ENCODE results near the gene ATN1. TPM values are rescaled to one million over a fixed set of nuclear protein-coding genes. Genes with fewer than 3 reads are reported as not detected.
"Not testable (repeated sequence)": the region's sequence is repeated elsewhere in the genome, so short reads cannot be mapped to it uniquely, and the experiment has no call there.

Gene ATN1, protein sequence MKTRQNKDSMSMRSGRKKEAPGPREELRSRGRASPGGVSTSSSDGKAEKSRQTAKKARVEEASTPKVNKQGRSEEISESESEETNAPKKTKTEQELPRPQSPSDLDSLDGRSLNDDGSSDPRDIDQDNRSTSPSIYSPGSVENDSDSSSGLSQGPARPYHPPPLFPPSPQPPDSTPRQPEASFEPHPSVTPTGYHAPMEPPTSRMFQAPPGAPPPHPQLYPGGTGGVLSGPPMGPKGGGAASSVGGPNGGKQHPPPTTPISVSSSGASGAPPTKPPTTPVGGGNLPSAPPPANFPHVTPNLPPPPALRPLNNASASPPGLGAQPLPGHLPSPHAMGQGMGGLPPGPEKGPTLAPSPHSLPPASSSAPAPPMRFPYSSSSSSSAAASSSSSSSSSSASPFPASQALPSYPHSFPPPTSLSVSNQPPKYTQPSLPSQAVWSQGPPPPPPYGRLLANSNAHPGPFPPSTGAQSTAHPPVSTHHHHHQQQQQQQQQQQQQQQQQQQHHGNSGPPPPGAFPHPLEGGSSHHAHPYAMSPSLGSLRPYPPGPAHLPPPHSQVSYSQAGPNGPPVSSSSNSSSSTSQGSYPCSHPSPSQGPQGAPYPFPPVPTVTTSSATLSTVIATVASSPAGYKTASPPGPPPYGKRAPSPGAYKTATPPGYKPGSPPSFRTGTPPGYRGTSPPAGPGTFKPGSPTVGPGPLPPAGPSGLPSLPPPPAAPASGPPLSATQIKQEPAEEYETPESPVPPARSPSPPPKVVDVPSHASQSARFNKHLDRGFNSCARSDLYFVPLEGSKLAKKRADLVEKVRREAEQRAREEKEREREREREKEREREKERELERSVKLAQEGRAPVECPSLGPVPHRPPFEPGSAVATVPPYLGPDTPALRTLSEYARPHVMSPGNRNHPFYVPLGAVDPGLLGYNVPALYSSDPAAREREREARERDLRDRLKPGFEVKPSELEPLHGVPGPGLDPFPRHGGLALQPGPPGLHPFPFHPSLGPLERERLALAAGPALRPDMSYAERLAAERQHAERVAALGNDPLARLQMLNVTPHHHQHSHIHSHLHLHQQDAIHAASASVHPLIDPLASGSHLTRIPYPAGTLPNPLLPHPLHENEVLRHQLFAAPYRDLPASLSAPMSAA (N-terminal part only)
- 10 to 100 TPM; 33.9 to 34.6 TPM for total RNA-seq

DNA sequence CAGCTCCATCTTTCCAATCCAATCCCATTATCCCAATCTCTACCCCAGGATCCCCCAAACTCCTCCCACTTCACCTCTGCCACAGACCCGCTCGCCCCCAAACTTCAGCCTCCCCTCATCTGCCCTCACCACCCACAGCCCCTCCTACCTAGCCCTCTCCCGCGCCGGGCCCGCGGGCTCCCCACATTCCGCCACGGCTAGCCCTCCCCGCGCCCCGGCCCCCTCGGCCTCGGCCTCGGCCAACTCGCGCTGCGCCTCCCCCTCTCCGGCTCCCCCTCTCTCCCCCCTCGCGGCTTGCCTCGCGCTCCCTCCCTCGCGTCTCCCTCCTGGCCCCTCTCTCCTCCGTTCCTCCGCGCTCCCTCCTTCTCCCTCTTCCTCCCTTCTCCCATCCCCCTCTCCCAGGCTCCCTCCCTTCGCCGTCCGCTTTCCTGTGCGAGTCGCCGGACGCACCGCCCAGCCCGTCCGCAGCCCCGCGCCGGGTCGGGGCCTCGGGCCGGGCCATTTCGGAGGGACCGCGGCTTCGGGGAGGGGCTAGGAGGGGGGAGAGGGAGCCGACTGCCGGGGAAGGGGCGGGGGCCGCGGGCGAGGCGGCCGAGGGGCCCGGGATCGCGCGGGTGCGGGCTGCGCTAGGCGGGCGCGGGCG is at the start of gene ATN1:
Gene ATN1, plus strand, starts transcription at position 581 of the 643 bp plus-strand sequence. CDS start 6,043 bp downstream, outside the sequence.
- CTCF ChIA-PET: interaction anchor here (0.5 to 4.7 kb wide), 9 partner anchors 10 to 186 kb away, joined by 3 to 28 read pairs (median 11); partner anchors contain the start of genes C12orf57, LRRC23, RNU7-1 and SPSB2
- DNase-seq: peak; percentile 48
- Mint-ChIP-seq H3K4me3 (peak within 1 kb of the TSS; percentile 90), H3K36me3 (ENCODE audit: low read depth) (peaks cover 20% of the 10 kb centered on the region), H3K27ac (peak within 1 kb of the TSS; percentile 78), H3K4me1 (peaks cover 68% of the 10 kb centered on the region), H3K9me3 (no peaks in the 10 kb centered on the region), H3K27me3 (no peaks in the 10 kb centered on the region)
- POLR2A ChIA-PET: interaction anchor here (0.6 to 19.4 kb wide), 16 partner anchors 9 to 185 kb away, joined by 3 to 295 read pairs (median 6); partner anchors contain the start of genes C12orf57, C1RL, ENO2 and PTPN6

DNA sequence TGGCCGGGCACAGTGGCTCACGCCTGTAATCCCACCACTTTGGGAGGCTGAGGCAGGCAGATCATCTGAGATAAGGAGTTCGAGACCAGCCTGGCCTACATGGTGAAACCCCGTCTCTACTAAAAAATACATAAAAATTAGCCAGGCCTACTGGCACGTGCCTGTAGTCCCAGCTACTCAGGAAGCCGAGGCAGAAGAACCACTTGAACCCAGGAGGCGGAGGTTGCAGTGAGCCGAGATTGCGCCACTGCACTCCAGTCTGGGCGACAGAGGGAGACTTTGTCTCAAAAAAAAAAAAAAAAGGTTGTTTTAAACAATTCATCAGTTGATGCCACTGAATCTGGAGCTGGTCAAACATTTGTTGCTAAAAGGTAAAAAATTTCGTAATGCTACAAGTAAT is 47.9 kb upstream of the ATN1 start:
- H3K4me3 Mint-ChIP-seq, H3K27ac Mint-ChIP-seq, DNase-seq, H3K9me3 Mint-ChIP-seq, H3K27me3 Mint-ChIP-seq, H3K4me1 Mint-ChIP-seq: not testable (repeated sequence)
- POLR2A ChIA-PET: interaction anchor here (1.0 to 3.7 kb wide), 4 partner anchors 10 to 29 kb away, joined by 3 to 14 read pairs (median 4); no protein-coding TSS in a partner anchor
- peaks cover 24% of the 10 kb centered on the region for H3K36me3 Mint-ChIP-seq (ENCODE audit: low read depth)
- CTCF ChIA-PET: interaction anchor here (0.8 kb wide), 1 partner anchor 11 kb away, joined by 3 read pairs; no protein-coding TSS in a partner anchor

DNA sequence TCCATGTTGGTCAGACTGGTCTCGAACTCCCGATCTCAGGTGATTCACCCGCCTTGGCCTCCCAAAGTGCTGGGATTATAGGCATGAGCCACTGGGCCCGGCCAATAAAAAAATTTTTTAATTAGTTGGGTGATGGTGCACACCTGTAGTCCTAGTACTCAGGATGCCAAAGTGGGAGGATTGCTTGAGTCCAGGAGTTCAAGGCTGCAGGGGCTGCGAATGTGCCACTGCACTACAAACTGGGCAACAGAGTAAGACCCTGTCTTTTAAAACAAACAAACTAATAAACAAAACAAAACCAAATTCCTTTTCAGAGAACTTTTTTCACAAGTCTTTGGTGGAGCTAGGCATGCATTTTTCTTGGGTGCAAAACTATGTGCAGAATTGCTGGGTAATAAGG is 44.5 kb upstream of the ATN1 start:
- ChIA-PET CTCF (interaction anchor here (0.7 to 2.7 kb wide), 3 partner anchors 8 to 14 kb away, joined by 3 to 17 read pairs (median 16); partner anchors contain the start of gene SPSB2), POLR2A (interaction anchor here (1.5 to 3.9 kb wide), 4 partner anchors 8 to 31 kb away, joined by 5 to 14 read pairs (median 14); partner anchors contain the start of genes CDCA3, SPSB2 and USP5)
- no peaks in the 10 kb centered on the region for H3K9me3 Mint-ChIP-seq
- H3K27me3 Mint-ChIP-seq: no peaks in the 10 kb centered on the region
- no peak overlapping the region for H3K4me3 Mint-ChIP-seq
- no peak overlapping the region for H3K27ac Mint-ChIP-seq
- peaks cover 2% of the 10 kb centered on the region for H3K4me1 Mint-ChIP-seq
- peaks cover 17% of the 10 kb centered on the region for H3K36me3 Mint-ChIP-seq (ENCODE audit: low read depth)
- DNase-seq: no peak

DNA sequence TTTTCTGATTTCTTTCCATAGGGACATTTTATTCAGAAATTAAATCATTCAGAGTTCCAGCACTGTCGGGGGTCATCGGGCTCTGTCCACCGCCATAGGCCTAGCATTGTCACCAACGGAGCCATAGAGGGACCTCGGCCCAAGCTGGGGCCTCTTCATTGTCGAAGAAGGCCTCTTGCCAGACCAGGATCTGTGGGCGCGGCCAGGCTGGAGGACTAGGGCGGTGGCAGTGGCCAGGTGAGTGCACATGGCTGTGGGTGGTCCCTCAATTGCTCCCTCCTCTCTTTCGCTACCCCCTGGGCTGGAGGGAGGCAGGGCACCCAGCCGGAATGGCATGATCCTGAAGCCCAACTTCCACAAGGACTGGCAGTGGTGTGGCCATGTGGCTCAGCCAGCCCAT is 44.1 kb upstream of the ATN1 start:
- Mint-ChIP-seq H3K4me3 (no peak overlapping the region), H3K9me3 (no peaks in the 10 kb centered on the region), H3K36me3 (ENCODE audit: low read depth) (peaks cover 20% of the 10 kb centered on the region), H3K27ac (no peak overlapping the region), H3K4me1 (peaks cover 6% of the 10 kb centered on the region), H3K27me3 (no peaks in the 10 kb centered on the region)
- no peak for DNase-seq
- ChIA-PET CTCF (no interaction called here), POLR2A (interaction anchor here (2.6 to 3.9 kb wide), 3 partner anchors 11 to 32 kb away, joined by 12 to 14 read pairs (median 14); partner anchors contain the start of genes CDCA3, SPSB2 and USP5)

DNA sequence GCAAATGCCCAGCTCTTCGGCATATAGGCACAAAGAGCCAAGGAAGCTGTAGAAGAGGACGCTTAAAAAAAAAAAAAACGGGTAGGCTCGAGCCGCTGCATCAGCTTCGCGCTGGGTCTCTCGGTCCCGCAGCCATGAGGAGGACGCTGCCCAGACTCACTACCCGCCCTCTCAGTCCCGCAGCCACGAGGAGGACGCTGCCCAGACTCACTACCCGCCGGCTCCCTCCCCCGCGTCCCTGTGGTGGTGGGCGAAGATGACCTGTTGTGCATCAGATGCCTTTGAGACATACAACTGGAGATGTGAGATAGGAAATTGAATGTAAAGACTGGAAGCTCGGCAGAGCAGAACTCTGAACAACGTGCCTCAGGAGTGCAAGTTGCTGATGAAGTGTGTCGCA is 43.2 kb upstream of the ATN1 start:
- Mint-ChIP-seq H3K4me1 (peaks cover 9% of the 10 kb centered on the region), H3K4me3 (no peak overlapping the region), H3K36me3 (ENCODE audit: low read depth) (peaks cover 18% of the 10 kb centered on the region), H3K27me3 (no peaks in the 10 kb centered on the region), H3K9me3 (no peaks in the 10 kb centered on the region), H3K27ac (no peak overlapping the region)
- no peak for DNase-seq
- ChIA-PET CTCF (interaction anchor here (0.7 kb wide), 1 partner anchor 76 kb away, joined by 3 read pairs; no protein-coding TSS in a partner anchor), POLR2A (interaction anchor here (2.6 to 3.9 kb wide), 2 partner anchors 12 to 32 kb away, joined by 12 to 14 read pairs; partner anchors contain the start of genes CDCA3, SPSB2 and USP5)

DNA sequence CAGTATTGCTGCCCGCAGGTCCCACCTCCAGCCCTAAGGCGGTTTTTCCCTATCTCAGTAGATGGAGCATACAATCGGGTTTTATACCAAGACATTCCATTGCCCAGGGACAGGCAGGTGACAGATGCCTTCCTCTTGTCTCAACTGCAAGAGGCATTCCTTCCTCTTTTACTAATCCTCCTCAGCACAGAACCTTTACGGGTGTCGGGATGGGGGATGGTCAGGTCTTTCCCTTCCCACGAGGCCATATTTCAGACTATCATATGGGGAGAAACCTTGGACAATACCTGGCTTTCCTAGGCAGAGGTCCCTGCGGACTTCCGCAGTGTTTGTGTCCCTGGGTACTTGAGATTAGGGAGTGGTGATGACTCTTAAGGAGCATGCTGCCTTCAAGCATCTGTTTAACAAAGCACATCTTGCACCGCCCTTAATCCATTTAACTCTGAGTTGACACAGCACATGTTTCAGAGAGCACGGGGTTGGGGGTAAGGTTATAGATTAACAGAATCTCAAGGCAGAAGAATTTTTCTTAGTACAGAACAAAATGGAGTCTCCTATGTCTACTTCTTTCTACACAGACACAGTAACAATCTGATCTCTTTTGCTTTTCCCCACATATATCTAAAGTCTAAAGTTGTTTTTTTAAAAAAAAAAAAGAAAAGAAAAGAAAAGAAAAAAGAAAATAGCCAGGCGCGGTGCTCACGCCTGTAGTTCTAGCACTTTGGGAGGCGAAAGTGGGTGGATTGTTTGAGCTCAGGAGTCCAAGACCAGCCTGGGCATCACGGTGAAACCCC is 41.4 kb upstream of the ATN1 start:
- H3K9me3 Mint-ChIP-seq, H3K4me3 Mint-ChIP-seq, DNase-seq, H3K27me3 Mint-ChIP-seq, CTCF ChIA-PET, H3K27ac Mint-ChIP-seq: not testable (repeated sequence)
- POLR2A ChIA-PET: interaction anchor here (2.6 kb wide), 1 partner anchor 14 kb away, joined by 12 read pairs; the partner anchor contains the start of gene SPSB2
- Mint-ChIP-seq H3K4me1 (peaks cover 25% of the 10 kb centered on the region), H3K36me3 (ENCODE audit: low read depth) (peaks cover 24% of the 10 kb centered on the region)

DNA sequence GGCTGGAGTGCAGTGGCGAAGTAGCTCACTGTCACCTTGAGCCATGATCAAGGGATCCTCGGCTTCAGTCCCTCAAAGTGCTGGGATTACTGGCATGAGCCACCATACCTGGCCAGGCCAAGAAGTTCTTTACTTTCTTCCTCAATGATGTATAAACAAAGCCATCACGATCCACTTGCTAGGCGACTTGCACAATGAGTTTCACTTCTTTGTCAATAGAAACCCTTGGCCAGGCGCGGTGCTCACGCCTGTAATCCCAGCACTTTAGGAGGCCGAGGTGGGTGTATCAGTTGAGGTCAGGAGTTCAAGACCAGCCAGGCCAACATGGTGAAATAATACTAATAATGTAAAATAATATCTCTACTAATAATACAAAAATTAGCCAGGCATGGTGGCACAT is 40.3 kb upstream of the ATN1 start:
- Mint-ChIP-seq H3K4me1 (peaks cover 34% of the 10 kb centered on the region), H3K27ac (no peak overlapping the region), H3K27me3 (no peaks in the 10 kb centered on the region), H3K9me3 (no peaks in the 10 kb centered on the region), H3K36me3 (ENCODE audit: low read depth) (peaks cover 22% of the 10 kb centered on the region), H3K4me3 (no peak overlapping the region)
- ChIA-PET CTCF (interaction anchor here (1.4 kb wide), 1 partner anchor 15 kb away, joined by 3 read pairs; the partner anchor contains the start of gene SPSB2), POLR2A (interaction anchor here (1.3 kb wide), 1 partner anchor 14 kb away, joined by 11 read pairs; the partner anchor contains the start of gene SPSB2)
- DNase-seq: no peak

DNA sequence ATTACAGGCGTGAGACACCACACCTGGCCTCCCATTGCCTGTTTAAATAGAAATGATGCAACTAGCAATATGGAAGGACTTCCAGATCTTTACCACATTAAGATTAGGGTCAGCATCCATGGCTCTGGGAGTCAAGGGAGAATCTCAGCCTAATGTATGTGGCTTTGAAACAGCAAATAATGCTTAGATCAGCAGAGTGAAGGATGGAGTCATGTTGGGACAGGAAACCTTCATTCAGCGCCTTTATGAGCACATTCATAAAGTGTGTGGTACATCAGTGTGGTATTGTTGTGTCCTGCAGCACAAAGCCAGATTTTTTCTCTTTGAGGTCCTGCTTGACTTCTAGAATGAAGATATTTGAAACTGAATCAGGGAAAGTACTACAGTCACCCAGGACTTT is 39.4 kb upstream of the ATN1 start:
- ChIA-PET CTCF (interaction anchor here (1.4 kb wide), 1 partner anchor 16 kb away, joined by 3 read pairs; the partner anchor contains the start of gene SPSB2), POLR2A (interaction anchor here (1.3 kb wide), 1 partner anchor 15 kb away, joined by 11 read pairs; the partner anchor contains the start of gene SPSB2)
- no peaks in the 10 kb centered on the region for H3K27me3 Mint-ChIP-seq
- no peak overlapping the region for H3K4me3 Mint-ChIP-seq
- H3K36me3 Mint-ChIP-seq (ENCODE audit: low read depth): peaks cover 22% of the 10 kb centered on the region
- H3K4me1 Mint-ChIP-seq: peaks cover 38% of the 10 kb centered on the region
- no peak for DNase-seq
- H3K9me3 Mint-ChIP-seq: no peaks in the 10 kb centered on the region
- H3K27ac Mint-ChIP-seq: peak overlapping the region; percentile 45

DNA sequence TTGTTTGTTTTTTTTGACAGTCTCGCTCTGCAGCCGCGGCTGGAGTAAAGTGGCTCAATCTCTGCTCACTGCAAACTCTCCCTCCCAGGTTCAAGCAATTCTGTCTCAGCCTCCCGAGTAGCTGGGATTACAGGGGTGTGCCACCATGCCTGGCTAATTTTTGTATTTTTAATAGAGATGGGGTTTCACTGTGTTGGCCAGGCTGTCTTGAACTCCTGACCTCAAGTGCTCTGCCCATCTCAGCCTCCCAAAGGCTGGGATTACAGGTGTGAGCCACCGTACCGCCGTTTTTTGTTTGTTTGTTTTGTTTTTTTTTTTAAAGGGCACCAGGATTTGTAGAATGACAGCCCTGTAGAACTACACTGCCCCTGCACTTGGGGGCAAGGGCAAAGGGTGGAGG is 39.0 kb upstream of the ATN1 start:
- Mint-ChIP-seq H3K36me3 (ENCODE audit: low read depth) (peaks cover 22% of the 10 kb centered on the region), H3K4me1 (peaks cover 38% of the 10 kb centered on the region)
- DNase-seq, H3K9me3 Mint-ChIP-seq, POLR2A ChIA-PET, H3K27ac Mint-ChIP-seq, H3K4me3 Mint-ChIP-seq, H3K27me3 Mint-ChIP-seq, CTCF ChIA-PET: not testable (repeated sequence)

DNA sequence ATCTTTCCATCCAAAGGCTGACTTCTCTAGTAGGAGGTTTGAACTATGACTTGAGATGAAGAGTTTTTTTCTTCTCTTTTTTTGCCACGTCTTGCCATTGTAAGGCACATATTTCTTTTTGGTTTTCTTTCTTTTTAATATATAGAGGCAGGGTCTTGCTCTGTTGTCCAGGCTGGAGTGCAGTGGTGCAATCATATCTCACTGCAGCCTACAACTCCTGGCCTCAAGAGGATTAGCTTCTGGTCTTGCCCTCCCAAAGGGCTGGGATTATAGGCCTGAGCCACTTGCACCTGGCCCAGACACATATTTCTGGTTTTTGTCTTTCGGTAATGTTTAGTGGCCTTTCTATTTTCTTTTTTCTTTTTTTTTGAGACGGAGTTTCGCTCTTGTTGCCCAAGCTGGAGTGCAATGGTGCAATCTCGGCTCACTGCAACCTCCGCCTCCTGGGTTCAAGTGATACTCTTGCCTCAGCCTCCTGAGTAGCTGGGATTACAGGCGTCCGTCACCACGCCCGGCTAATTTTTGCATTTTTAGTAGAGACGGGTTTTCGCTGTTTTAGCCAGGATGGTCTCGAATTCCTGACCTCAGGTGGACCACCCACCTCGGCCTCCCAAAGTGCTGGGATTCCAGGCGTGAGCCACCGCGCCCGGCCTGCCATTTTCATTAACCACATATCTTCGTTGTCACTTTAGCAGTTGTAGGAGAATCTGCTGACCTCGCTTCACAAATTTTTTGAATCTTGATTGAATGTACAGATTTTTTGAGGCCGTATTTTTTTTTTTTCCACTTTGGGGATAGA is 37.8 kb upstream of the ATN1 start:
- Mint-ChIP-seq H3K4me3 (peak overlapping the region; percentile 79), H3K27ac (peak overlapping the region; percentile 93), H3K36me3 (ENCODE audit: low read depth) (peaks cover 12% of the 10 kb centered on the region), H3K4me1 (peaks cover 38% of the 10 kb centered on the region)
- H3K9me3 Mint-ChIP-seq, CTCF ChIA-PET, H3K27me3 Mint-ChIP-seq, DNase-seq: not testable (repeated sequence)
- POLR2A ChIA-PET: interaction anchor here (2.6 kb wide), 1 partner anchor 9 kb away, joined by 14 read pairs; no protein-coding TSS in a partner anchor

Measured in activated CD4-positive, alpha-beta memory T cell treated with anti-CD3 and anti-CD28 coated beads, Interleukin-2, amount 10 ng/mL, durations not matched to agents 7 days and 5 days (primary cell).